Measurements from ENCODE around the gene OR10AG1. TPM values are rescaled to one million over a fixed set of nuclear protein-coding genes. Genes with fewer than 3 reads are reported as not detected.

Gene OR10AG1
- polyA plus RNA-seq, 1 of the 3 experiments (the other 2 are of a cell fraction) = not detected

GRCh38 chr11:55970935-55971334, 1.2 kb upstream of the OR10AG1 start:
- POLR2A ChIA-PET = no interaction called here
- no peak overlapping the region for H3K4me2 ChIP-seq
- H4K20me1 ChIP-seq (ENCODE audit: insufficient read depth) = no peaks in the 10 kb centered on the region
- H3K79me2 ChIP-seq (ENCODE audit: insufficient read depth) = no peaks in the 10 kb centered on the region
- TF ChIP-seq USF2 (IDR thresholded peaks at IDR 0.05; ENCODE audit: borderline replicate concordance, low read depth, low read length) (no peak), RXRA (IDR thresholded peaks at IDR 0.05; ENCODE audit: borderline replicate concordance, low read depth) (no peak), EZH2phosphoT487 (IDR thresholded peaks at IDR 0.05; ENCODE audit: borderline replicate concordance, low read depth) (no peak), GATA2 (CRISPR knock-in tag; IDR thresholded peaks at IDR 0.05) (no peak), CHD2 (IDR thresholded peaks at IDR 0.05; ENCODE audit: low read length, partially characterized antibody) (no peak), REST (IDR thresholded peaks at IDR 0.05; ENCODE audit: low read depth, low read length) (no peak), FOXJ3 (CRISPR knock-in tag; IDR thresholded peaks at IDR 0.05) (no peak), JUND (IDR thresholded peaks at IDR 0.05) (no peak), RCOR1 (IDR thresholded peaks at IDR 0.05; ENCODE audit: low read length) (no peak), GABPA (IDR thresholded peaks at IDR 0.05; ENCODE audit: low read depth) (no peak), NRF1 (IDR thresholded peaks at IDR 0.05; ENCODE audit: low read depth, low read length) (no peak), YY1 (IDR thresholded peaks at IDR 0.05; ENCODE audit: low read depth) (no peak), SMC3 (IDR thresholded peaks at IDR 0.05; ENCODE audit: low read depth, low read length) (no peak), POLR2AphosphoS5 (IDR thresholded peaks at IDR 0.05; ENCODE audit: low read depth, low read length) (no peak), FOSL2 (IDR thresholded peaks at IDR 0.05; ENCODE audit: borderline replicate concordance, low read depth) (no peak), IRF3 (IDR thresholded peaks at IDR 0.05; ENCODE audit: low read depth, low read length) (no peak), NFIC (IDR thresholded peaks at IDR 0.05; ENCODE audit: borderline replicate concordance) (no peak)
- DNase-seq = no peak
- H3K4me3 ChIP-seq (ENCODE audit: low read depth in 2 of 2, low read length in 1 of 2) = no peak overlapping the region
- no peaks in the 10 kb centered on the region for H3K9me3 ChIP-seq
- no peaks in the 10 kb centered on the region for H3K4me1 ChIP-seq (ENCODE audit: control insufficient read depth in 1 of 2, insufficient read depth in 2 of 2, low read depth in 1 of 2, low read length in 1 of 2)
- H3F3A ChIP-seq (replicated peaks; ENCODE audit: insufficient read depth) = no peaks in the 10 kb centered on the region
- H3K9ac ChIP-seq = no peak overlapping the region
- no peak overlapping the region for H2AFZ ChIP-seq (ENCODE audit: low read depth)
- no peak overlapping the region for H3K27ac ChIP-seq (ENCODE audit: low read depth in 2 of 2, low read length in 1 of 2)
- H3K36me3 ChIP-seq (replicated peaks in 1 of 2; ENCODE audit: control insufficient read depth in 1 of 2, insufficient read depth in 2 of 2, low read length in 1 of 2) = no peaks in the 10 kb centered on the region
- CTCF ChIA-PET = no interaction called here
- 0% methylated on average over 1 of the region's 3 CpGs for WGBS (ENCODE audit: low lambda C conversion rate)
- H3K27me3 ChIP-seq (ENCODE audit: insufficient read depth) = no peaks in the 10 kb centered on the region
- H3K9me2 ChIP-seq = no peaks in the 10 kb centered on the region
